ENCODE data around the gene CTNNA2. TPM values are rescaled to one million over a fixed set of nuclear protein-coding genes. Genes with fewer than 3 reads are reported as not detected.

Gene CTNNA2
- polyA plus RNA-seq, 4 donors, result 3.9 to 4.6 (median 4.3) TPM

DNA sequence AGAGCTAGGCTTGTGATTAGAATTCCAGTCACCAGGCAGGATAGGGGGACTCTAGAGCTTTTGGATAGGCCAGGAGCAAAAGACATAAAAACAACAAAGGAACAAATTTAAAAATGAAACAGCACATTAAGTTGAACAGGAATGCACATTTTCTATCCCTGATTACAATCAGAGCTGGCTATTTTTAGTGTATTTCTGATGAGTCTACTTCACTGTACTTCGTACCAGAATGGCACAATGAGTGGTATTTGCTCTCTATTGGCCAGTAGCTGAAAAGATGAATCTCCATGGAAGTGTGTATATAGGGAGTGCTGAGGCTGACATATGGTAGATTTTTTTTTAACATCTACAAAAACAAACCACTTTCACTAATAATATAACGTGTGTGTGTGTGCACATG lies 825.9 kb downstream of the CTNNA2 start:
- no peak for DNase-seq (ENCODE audit: low read depth in 4 of 4, low spot score in 3 of 4)

DNA sequence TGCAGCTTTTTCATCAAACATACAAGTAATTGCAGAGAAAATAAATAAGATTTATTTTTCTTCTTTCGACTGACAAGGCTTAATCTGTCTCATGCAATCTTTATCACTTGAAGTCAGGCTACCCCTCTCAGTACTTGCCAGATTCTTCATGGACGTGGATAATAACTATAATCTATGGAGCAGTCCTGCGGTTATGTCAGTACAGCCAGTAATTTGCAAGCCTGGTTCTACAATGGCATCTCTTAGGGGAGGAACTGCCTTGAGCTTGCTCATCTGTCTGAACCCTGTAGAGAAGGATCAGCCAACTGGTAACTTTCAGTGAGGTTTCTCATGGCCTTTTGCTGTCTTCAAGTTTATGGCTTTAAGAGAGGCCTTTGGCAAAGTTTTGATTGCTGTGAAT lies 827.2 kb downstream of the CTNNA2 start:
- DNase-seq (ENCODE audit: low read depth in 4 of 4, low spot score in 3 of 4), result no peak

DNA sequence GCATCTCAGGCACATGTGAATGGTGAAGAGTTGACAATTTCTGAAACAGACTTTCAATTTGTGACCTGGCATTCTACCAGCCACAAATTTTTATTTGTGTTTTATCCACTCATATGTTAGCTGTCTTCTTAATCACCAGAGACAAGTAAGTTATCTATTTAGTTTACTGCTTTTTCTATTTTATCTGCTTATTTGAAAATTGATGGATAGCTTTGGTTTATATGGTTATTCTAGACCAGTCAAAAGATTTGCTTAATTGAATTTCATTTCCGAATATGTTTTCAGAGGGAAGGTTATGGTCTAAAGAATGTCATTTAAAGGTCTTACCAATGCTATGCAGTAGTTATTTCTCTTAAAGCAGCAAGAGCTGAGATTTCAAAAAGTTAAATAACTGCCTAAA lies 835.2 kb downstream of the CTNNA2 start:
- no peak for DNase-seq (ENCODE audit: low read depth in 4 of 4, low spot score in 3 of 4)

DNA sequence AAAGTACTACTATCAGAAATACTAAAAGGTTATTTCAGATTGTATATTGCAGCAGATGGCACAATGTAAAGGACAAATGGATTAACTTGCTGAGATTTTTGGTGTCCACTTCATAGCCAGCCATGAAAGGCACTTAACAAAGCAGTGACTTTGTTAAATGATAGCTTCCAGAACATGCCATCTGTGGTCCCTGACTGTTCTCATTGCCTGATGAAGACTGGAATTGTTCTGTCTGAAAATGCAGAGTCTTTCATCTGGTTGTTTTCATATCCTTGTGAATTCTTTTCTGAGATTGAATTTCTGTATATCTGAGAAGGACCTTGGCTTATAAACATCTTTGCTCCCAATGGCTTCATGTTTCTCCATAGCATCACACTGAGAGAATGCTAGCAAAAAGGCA lies 836.1 kb downstream of the CTNNA2 start:
- no peak for DNase-seq (ENCODE audit: low read depth in 4 of 4, low spot score in 3 of 4)

DNA sequence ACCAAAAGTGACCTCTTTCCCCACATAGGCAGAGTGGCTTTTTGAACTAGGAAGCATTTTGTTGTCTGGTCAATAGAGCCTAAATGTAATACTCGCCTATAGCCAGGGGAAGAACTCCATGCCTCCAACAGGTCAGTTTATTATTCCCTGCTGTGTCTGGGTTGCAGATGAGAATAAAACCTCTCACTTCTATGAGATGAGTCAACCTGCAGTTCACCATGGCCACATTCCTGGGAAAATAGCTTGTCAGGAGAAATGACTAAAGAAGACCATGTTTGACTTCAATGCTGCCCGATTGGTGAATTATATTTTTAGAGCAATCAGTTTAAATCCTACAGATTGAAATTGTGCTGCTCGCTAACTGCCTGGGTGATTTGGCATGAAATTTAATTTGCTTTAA lies 838.4 kb downstream of the CTNNA2 start:
- DNase-seq (ENCODE audit: low read depth in 4 of 4, low spot score in 3 of 4), result no peak

DNA sequence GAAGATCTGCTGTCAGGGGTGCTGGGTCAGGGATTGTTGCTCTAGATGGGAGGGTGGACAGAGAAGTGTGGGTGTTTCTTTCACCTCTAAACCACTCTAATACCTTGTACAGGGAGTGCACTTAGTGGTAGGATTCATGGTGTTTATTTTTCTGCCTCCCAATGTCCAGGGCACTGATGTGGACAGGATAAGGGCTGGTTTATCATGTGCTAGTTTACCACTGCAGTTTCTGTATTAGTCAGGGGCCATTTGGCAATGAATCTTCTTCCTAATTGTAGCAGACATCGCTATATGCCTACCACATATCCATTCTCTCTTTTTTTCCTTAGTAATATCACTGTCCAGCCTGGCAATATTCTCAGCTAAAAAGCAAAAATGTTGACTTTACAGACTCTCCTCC lies 842.0 kb downstream of the CTNNA2 start:
- DNase-seq (ENCODE audit: low read depth in 4 of 4, low spot score in 3 of 4), result no peak

DNA sequence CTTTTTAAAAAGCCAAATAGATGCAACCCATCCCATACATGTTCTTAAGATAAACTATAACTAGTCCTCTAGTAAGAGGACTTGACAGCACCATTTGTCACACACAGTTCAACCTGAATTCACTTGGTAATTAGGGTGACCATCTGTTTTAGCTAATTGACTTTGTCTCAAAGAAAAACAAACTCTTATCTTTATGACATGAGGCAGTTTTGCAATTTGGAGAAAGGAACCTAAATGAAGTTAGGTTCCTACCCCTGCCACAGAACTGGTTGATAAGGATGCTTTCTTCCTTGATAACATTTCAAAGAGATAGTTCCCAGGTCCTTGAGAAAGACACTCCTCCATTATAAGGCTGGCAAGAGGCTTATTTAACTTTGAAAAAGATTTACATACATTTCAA lies 849.1 kb downstream of the CTNNA2 start:
- DNase-seq (ENCODE audit: low read depth in 4 of 4, low spot score in 3 of 4), result no peak

DNA sequence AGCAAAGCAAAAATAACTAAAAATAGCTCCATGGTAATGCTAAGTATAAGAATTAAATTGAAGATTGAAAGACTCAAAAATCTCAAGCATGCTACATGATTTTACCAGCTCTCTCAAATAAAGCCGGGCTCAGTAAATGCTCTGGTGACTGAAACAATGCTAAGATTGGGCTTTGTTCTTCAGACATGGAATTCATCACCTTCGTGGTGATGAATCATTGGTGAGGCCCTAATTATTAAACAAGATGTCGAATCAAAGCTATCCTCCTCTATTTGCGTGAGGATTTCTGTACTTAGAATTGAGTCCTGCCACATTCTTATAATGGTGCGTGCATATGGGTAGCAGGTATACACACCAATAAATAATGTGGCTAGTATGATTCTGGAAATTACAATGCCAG lies 850.5 kb downstream of the CTNNA2 start:
- no peak for DNase-seq (ENCODE audit: low read depth in 4 of 4, low spot score in 3 of 4)

DNA sequence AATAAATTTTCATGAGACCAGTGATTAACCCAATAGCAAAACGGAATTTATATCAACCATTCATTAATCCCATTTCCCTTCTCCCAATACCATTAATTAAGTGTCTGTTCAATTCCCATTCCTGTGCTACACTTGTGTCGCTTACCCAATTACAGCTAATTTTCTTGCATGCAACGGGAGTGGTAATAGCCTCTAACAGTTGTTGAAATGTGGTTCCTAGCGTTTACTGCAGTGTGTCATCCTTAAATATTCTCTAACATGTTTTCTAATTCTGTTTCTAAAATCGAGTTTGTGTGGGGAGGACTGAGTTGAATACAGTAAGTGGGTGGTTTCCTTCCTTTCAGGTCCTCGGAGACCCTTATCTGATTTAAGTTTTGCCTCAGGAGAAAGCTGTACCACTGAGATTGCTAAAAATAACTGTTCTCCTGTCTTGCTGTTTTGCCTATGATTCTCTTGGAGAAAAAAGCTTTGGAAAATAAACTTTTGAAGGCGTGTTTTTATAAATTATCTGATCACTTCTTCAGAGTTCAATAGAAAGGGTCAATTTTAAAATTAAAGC lies 851.0 kb downstream of the CTNNA2 start:
- DNase-seq (ENCODE audit: low read depth in 4 of 4, low spot score in 3 of 4), result no peak

DNA sequence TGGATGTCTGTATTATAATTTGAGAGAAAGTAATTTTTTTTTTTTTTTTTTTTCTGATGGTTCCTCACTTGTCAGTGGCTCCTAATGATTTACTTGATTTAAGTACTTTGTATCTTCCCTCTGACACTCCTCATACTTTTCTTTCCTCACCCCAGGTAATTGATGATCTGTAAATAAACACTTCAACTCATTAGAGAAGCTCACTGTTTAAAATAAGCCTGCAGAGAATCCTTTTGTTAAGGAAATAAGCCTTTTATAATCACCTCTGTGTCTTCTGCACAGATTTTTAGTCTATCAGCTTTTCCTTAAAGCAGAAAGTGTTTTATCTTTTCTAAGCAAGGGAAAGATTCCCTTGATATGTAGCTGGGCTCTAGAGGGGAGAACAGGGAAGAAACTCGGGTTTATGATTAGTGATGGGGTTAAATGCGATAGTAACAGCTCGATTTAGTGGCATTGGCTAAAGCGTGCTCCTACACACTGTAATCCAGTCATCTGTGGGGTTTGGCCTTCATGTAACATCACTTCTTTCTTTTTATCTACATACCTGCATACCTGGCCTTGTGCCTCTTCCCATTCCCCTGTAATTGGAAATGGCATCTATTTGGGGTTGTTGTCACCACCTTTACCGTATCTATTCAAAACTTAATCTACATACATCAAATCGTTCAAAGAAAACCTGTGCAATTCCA lies 851.8 kb downstream of the CTNNA2 start:
- DNase-seq (ENCODE audit: low read depth in 4 of 4, low spot score in 3 of 4), result no peak

DNA sequence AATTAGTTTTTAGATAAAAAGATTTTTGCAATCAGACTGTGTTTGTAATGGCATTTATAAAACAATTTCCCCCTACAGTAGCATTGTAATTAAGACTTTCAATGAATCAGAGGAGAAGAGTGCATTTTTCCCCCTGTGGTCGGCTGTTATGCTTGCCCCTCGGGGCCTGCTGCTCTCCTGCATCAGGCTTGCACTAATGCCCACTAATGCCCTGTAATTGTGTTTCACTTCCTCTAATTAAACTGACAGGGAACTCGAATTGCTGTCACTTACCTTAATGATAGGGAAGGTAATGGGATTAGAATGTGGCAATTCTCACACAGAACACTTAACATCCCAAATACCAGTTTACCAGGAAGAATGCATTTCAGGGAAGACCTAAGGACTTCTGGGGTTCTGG lies 852.9 kb downstream of the CTNNA2 start:
- DNase-seq (ENCODE audit: low read depth in 4 of 4, low spot score in 3 of 4), result no peak

DNA sequence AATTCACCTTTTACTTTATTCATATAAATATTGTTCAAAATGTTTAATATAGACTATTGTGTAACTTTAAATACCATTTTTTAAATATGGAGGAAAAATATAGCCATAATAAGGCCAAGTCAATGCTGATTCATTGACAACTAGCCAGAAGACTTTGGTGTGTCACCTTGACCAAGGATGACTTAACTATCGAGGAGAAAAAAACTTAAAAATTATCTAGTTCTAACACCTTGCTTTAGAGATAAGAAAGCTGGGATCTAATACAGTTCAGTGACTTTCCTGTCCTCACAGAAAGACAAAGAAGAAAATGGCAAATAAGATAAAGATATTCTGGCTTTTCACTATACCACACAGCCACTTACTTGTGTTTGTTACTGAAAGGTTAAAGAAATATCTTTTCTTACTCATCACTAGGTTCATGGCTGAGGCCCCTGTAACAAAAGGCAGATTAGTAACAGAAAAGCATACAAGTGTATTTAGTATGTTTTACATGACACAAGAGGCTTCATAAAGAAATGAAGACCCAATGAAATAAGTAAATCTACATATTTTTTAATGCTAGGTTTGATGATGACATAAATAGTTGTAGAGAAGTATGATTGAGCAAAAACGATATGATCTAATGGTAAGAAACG lies 857.6 kb downstream of the CTNNA2 start:
- no peak for DNase-seq (ENCODE audit: low read depth in 4 of 4, low spot score in 3 of 4)

DNA sequence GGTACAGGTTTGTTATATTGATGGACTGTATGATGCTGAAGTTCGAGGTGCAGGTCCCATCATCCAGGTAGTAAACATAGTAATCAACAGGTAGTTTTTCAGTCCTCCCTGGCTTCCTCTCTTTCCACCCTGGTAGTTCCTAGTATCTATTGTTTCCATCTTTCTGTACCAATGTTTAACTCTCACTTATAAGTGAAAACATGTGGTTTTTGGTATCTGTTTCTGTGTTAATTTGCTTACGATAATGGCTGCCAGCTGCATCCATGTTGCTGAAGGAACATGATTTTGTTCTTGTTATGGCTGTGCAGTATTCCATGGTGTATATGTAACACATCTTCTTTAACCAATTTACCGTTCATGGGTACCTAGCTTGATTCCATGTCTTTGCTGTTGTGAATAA lies 861.3 kb downstream of the CTNNA2 start:
- no peak for DNase-seq (ENCODE audit: low read depth in 4 of 4, low spot score in 3 of 4)

DNA sequence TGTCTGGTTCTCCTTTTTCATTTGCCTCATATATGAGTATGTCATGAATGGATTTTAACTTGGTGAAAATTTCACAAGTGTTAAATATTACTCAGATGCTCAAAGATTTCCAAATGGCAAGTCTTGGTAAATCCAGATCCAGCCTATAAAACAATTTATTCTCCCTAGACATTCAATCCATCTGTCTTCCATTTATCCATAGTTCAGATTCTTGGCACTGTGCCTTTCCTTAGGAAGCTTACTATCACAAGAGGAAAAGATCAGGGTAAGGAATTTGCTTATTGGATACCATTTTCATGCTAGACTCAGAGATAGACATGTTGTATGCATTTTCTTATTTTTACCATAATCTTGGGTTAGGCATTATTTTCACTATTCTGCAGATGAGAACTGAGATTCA lies 864.2 kb downstream of the CTNNA2 start:
- no peak for DNase-seq (ENCODE audit: low read depth in 4 of 4, low spot score in 3 of 4)

DNA sequence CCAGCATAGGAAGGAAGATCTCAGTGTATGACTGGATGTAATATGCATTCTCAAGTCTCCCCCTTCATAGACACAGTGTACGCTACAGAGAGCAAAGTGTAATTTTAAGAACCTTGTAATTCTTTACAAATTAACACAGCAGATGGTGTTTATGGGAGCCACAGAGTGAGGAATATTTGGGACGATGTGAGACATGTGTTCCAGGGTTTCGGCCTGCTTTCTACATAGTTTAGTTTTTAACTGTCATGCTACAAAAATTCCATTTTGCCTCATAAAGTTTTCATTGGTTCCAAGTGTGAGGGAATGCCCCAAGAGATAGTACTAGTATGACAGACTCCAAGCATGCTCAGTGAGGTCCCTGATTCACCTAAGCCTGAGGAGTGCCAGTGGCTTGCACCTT lies 867.9 kb downstream of the CTNNA2 start:
- DNase-seq (ENCODE audit: low read depth in 4 of 4, low spot score in 3 of 4), result no peak

DNA sequence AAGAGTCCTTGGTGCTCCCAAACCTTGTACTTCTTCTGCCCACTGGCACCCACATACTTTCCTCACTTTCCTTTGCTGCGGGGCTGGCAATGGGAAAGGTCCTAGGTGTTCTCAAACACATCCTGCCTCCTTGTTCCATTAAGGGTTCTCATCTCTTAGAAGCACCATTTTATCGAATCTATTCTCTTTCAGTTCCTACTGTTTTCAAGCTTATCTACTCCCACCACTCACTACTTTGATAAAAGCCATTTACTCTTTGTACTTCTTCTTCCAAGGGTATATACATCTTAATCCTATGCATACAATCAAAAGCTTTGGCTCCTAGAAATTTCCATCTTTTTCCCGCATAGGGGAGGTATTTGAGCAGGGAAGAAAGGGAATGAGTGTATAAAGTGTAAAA lies 868.8 kb downstream of the CTNNA2 start:
- DNase-seq (ENCODE audit: low read depth in 4 of 4, low spot score in 3 of 4), result no peak

DNA sequence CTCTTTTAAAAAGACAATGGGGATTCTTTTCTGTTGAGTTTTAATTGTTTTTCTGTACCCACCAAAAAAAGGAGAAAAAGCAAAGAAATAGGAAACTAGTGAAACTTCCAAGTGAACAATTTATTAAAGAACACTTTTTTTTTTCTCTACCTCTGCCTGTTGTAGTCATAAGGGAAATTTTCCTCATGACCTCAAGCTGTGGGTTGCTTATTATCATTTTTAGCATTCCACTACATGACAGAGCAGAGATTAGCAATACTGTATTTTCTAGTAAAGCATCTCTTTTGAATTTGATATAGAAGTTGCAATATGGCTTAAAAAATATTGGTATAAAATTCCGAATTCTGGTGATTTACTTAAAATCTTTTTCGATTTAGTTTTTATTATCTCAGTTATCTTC lies 879.6 kb downstream of the CTNNA2 start:
- DNase-seq (ENCODE audit: low read depth in 4 of 4, low spot score in 3 of 4), result no peak

DNA sequence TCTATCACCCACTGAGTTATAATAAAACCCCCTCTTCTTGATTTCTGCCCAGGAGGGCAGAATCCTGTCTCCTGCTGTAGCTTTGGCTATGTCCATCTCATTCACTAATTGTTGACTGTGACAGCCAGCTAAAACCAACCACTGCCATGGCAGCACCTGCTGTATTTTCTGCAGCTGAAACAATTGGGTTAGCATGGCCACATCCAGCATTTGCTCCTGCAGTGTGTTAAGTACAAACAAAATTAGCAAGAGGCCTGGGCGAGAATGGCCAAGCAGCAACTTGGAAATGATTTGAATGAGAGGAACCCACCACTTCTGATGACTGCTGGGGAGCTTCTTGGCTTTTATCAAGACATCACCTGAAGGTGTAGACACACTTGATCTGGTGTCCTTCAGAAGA lies 881.1 kb downstream of the CTNNA2 start:
- DNase-seq (ENCODE audit: low read depth in 4 of 4, low spot score in 3 of 4), result no peak

DNA sequence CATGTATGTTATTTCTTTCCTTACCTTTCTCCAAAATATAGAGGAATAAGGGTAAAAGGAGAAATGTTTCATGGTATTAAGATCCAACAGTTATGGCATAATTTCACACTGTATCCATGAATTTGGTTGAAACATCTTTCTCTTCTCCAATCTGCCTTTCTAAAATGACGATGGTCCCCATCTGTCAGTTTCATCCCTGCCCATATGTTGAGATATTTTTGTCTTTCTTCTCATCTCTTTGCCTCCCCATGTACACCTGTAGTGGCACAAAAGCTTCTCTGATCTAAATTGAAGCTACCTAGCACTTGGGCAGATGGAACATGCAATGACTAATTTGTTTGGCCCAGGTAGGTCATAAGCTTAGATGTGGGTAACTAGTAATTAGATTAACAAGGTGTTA lies 882.4 kb downstream of the CTNNA2 start:
- no peak for DNase-seq (ENCODE audit: low read depth in 4 of 4, low spot score in 3 of 4)

DNA sequence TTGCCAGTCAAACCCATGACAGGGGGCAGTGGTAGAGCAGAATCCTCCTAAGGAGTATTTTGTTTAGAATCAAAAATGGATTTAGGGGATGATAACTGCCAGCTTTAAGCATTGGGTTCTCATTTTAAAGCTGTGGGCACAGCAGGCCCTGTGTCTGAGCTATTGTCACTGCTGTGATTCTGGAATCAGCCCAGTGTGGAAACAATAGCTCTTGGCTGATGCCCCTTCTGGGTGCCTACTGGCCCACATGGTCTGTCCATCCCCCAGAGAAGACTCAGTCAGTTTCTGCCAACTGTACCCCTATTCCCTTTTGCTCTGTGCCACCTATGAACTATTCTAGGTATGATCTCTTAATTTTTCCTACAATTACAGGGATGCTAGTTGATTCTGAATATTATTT lies 883.4 kb downstream of the CTNNA2 start:
- DNase-seq (ENCODE audit: low read depth in 4 of 4, low spot score in 3 of 4), result no peak

DNA sequence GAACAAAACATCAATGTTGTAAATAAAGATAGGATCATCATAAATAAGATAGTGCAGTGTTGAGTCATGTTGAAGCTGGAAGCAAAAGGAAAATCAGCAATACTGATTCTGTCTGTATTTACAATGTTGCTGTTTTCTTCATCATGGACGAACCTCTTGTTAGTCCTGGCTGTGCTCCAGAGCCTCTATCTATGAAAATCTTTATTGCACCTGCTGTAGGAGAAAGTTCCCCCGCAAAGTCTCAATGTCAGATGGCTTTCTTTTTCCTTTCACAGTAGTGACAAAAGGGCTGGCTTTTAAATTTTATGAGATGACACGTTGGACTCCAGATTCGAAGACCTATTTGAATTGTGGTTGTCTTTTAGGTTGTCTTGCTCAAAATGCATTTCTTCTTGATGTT lies 890.2 kb downstream of the CTNNA2 start:
- no peak for DNase-seq (ENCODE audit: low read depth in 4 of 4, low spot score in 3 of 4)

DNA sequence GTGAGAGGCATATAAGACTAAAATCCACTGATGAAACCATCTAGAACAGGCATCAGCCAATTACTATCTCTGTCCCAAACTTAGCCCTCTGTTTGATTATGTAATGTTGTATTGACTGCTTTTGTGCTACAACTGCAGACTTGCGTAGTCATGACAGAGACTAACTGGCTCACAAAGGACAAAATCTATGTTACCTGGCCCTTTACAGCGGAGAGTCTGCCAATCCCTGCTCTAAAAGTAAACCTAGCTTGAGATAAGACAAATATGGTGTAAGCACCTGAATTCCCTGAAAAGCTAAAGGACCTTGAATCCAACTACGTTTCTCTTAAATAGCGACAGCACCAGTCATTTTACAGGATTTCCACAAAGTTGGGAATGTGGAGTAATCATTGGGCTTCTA lies 894.5 kb downstream of the CTNNA2 start:
- no peak for DNase-seq (ENCODE audit: low read depth in 4 of 4, low spot score in 3 of 4)

All from right renal pelvis (tissue), 4 donors.